Raji (cell line): ENCODE measurements around the gene PTPRZ1.

Source experiments
- POLR2A ChIP-seq: IDR thresholded peaks from 2 replicates; pipeline ENCODE4 v1.6.1; 2011; ENCODE audit warnings: low read depth, low read length, control low read depth; ENCODE audit not compliant: insufficient read depth

PTPRZ1 gene

GRCh38 chr7:122054393-122054792 lies 181.4 kb downstream of the PTPRZ1 start:
- TF ChIP-seq POLR2A, result no peak

GRCh38 chr7:122055073-122055472 lies 182.1 kb downstream of the PTPRZ1 start:
- TF ChIP-seq POLR2A, result no peak

- TF ChIP-seq POLR2A, result no peak
These were observed 184.0 kb downstream of the PTPRZ1 start for GRCh38 chr7:122056977-122057376.

GRCh38 chr7:122059542-122059941 lies 186.6 kb downstream of the PTPRZ1 start:
- no peak for TF ChIP-seq POLR2A

- TF ChIP-seq POLR2A, result no peak
These were observed 190.2 kb downstream of the PTPRZ1 start for GRCh38 chr7:122063146-122063545.

GRCh38 chr7:122064971-122065370 lies 192.0 kb downstream of the PTPRZ1 start:
- no peak for TF ChIP-seq POLR2A

GRCh38 chr7:122067077-122067476 lies 194.1 kb downstream of the PTPRZ1 start:
- no peak for TF ChIP-seq POLR2A

GRCh38 chr7:122068046-122068445 lies 195.1 kb downstream of the PTPRZ1 start:
- no peak for TF ChIP-seq POLR2A

- no peak for TF ChIP-seq POLR2A
These were observed 196.0 kb downstream of the PTPRZ1 start for GRCh38 chr7:122068999-122069398.

- TF ChIP-seq POLR2A, result no peak
These were observed 197.1 kb downstream of the PTPRZ1 start for GRCh38 chr7:122070062-122070461.

- no peak for TF ChIP-seq POLR2A
These were observed 197.9 kb downstream of the PTPRZ1 start for GRCh38 chr7:122070834-122071233.

- no peak for TF ChIP-seq POLR2A
These were observed 199.3 kb downstream of the PTPRZ1 start for GRCh38 chr7:122072272-122072671.

GRCh38 chr7:122072924-122073599 lies 200.1 kb downstream of the PTPRZ1 start:
- TF ChIP-seq POLR2A, result no peak

GRCh38 chr7:122073635-122074034 lies 200.7 kb downstream of the PTPRZ1 start:
- TF ChIP-seq POLR2A, result no peak

GRCh38 chr7:122082160-122082559 lies 209.2 kb downstream of the PTPRZ1 start:
- no peak for TF ChIP-seq POLR2A

- no peak for TF ChIP-seq POLR2A
These were observed 209.7 kb downstream of the PTPRZ1 start for GRCh38 chr7:122082670-122083069.
